Dermis blood vessel endothelial cell (primary cell): ENCODE data around the gene ACTN2. TPM values are rescaled to one million over a fixed set of nuclear protein-coding genes. Genes with fewer than 3 reads are reported as not detected.
"Not testable (repeated sequence)": the region's sequence is repeated elsewhere in the genome, so short reads cannot be mapped to it uniquely, and the experiment has no call there.

ENCODE experiments used
- DNase-seq: peaks from one replicate; pipeline ENCODE4 v3.0.0; 2010
- total RNA-seq: library from RNA; depleted of rRNA; stranded (reverse); fragments of >200 nt; gene quantifications from 2 replicates; pipeline ENCODE4 v1.2.3, GENCODE V29; 2014

The ACTN2 gene
- total RNA-seq, result 0.09 TPM in 1 of 2 replicates, not detected in the other

DNA sequence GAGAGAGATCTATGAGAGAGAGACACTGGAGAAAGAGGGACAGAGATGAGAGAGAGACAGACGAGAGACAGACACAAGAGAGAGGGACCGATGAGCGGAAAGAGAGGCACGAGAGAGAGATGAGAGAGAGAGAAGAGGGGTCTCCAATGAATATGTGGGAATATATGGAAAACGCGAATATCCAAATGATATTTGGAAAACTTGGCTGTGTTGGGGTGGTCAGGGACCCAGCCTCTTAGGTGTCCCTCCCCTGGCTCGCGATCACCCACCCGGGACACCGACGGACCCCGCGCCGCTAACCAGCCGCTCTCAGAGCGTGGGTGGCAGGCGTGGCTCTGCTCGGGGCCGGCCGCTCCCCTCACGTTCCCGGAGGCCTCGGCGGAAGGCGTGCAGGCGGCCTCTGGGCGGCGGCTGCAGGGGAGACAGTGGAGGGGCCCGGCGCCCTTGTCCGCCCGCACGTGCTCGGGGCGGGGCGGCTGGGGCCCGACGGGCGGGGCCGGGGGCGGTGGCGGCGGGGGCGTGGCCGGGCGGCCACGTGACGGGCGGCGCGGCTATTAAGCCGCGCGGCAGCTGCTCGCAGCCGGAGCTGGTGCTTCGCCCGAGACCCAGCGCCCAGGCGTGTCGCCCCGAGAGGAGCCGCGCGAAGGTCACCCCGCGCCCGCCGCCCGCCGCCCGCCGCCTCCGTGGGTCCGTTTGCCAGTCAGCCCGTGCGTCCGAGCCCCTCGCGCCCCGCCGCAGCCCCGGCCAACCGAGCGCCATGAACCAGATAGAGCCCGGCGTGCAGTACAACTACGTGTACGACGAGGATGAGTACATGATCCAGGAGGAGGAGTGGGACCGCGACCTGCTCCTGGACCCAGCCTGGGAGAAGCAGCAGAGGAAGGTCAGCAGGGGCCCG is at the start of gene ACTN2:
Gene ACTN2, plus strand, starts transcription at position 583 of the 898 bp plus-strand sequence. Its CDS starts 175 bp downstream, at position 758.
- DNase-seq, result peak; percentile 28

DNA sequence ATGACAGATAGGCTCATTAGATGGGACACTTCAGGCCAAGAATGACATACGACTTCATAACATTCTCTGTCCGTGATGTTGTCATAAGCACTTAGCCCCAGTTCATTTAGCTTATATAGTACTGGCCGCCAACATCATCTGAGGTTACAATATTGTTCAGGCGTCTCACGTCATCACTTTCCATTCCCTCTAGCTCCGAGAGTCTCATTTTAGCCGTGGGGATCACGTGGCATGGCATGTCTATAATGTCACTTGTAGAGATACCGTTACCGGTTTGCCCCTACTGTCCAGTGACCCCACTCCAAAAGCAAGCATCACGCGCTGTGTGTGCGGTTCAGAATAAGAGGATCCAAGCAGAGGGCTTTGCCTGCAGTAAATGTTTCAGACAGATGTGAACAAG is 47.4 kb upstream of the ACTN2 start:
- DNase-seq, result no peak

DNA sequence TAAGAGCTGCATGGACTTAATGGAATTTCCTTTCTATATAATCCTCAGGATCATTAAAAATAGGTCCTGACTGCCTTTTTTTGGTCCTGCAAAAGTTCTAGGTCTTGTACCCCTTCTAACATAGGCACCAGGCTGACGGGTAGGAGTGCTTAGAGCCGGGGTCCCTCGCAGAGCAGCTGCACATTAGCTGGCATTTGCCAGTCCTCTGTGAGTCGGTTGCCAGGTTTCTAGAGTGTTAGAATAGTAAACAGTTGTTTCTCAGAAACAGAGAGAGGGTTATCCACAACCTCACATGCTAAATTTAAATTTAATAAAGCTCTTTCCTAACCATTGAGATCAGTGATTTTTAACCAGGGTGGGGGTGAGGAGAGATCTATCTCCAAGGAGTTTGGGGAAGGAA is 46.6 kb upstream of the ACTN2 start:
- DNase-seq, result no peak

DNA sequence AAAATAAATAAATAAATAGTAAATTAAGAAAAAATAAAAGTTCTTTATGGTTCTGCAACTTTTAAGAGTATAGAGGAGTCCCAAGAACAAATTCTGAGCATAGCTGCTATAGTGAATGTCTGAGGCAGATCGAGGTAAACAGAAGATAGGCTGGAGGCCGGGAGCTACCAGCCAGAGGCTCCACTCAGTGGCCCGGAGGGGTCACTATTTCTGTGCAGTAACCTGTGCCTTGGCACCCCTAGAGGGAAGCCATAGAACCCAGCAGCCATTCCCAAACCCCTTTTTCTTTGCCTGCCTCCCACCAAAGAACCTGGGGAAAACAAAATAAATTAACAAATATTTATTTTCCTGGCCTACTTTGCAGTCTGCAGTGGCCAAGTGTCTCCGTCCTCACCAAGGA is 43.5 kb upstream of the ACTN2 start:
- no peak for DNase-seq

DNA sequence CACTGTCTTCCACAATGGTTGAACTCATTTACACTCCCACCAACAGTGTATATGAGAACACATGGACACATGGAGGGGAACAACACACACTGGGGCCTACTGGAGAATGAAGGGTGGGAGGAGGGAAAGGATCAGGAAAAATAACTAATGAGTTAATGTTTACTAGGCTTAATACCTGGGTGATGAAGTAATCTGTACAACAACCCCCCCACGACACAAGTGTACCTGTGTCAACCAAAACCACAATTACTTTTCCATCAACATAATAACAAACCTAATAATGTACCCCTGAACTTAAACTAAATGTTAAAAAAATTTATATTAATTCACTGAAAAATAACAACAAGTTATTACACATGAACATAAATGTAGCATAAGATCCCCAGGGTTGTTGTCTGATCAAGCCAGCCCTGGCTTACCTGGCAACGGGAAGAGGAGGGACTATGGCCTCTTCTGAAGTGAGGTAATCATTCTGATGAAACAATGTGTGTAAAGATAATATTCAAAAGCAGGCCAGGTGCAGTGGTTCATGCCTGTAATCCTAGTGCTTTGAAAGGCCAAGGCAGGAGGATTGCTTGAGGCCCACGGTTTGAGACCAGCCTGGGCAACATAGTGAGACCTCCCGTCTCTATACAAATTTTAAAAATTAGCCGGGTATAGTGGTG is 41.2 kb upstream of the ACTN2 start:
- DNase-seq, result no peak

DNA sequence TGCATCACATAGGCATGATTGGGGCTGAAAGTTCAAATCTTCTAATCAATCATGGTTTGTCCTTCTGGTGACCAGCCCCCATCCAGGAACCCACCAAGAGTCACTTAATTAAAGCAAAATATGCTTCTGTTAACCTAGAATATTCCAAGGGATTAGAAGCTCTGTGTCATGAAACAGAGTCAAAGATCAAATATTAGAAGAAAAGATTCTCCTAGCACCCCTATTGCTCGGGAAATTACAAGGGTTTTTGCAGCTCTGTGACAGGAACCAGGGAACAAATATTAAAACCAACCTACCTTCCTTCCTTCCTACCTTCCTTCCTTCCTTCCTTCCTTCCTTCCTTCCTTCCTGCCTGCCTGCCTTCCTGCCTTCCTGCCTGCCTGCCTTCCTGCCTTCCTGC is 31.8 kb upstream of the ACTN2 start:
- DNase-seq, result no peak

DNA sequence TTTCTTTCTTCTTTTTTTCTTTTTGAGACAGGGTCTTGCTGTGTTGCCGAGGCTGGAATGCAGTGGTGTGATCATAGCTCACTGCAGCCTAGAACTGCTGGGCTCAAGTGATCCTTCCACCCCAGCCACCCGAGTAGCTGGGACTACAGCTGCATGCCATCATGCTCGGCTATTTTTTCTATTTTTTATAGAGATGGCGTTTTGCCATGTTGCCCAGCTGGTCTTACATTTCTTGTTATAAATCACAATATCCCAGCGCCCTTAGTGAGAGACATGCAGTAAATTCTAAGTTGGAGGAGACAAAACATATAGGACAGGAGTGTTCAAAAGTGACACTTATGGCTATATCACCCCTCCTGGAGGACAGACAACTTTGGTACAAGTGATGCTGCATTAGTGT is 31.3 kb upstream of the ACTN2 start:
- no peak for DNase-seq

DNA sequence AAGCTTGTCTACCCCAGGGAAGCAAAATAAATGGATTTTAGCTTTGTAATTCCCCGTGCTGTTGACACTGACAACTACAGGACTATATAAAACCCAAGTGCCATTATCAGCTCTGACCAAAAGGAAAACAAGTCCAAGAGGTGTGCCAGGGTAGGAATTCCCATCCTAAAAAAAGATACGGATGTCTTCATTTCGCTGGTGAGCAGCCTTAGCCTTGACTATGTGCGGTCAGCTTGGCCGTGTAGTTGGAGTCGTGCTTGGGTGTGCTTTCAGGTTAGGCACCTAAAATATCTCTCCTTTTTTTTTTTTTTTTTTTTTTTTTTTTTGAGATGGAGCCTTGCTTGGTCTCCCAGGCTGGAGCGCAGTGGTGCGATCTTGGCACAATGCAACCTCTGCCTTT is 28.9 kb upstream of the ACTN2 start:
- no peak for DNase-seq

DNA sequence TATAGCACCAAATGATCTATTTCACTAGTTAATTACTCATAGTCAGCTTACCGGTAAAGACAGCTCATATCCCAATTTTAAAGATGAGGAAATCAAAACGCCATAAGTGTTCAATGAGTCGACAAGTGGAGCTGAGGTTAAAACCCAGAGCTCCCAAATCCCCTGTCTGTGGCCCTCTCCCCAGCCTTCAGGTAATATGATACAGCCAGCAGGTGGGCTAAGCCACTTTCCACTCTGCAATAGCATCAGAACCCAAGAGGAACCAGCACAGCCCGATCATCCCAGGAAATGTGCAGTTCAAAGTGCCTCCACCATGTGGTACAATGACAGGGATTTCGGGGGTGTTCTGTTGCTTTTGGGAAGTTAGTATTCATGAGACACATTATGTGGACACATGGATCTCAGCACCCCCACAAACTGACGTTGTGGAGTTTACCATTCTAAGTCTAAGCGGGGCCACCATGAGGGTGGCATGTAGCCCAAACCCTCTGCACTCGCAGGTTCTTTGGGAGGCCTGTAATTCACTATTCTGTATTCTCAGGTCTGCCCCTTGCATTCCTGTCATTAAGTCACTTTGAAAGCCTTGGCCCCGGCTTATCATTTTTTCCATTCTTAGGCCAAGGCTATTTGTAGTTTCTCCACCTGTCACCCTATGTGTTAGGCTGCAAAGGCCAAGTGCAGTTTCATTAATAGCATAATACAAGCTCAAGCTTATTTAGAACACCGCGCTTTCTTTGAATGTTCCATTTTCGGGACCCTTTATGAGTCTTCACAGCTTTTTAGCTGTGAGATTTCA is 26.3 kb upstream of the ACTN2 start:
- no peak for DNase-seq

DNA sequence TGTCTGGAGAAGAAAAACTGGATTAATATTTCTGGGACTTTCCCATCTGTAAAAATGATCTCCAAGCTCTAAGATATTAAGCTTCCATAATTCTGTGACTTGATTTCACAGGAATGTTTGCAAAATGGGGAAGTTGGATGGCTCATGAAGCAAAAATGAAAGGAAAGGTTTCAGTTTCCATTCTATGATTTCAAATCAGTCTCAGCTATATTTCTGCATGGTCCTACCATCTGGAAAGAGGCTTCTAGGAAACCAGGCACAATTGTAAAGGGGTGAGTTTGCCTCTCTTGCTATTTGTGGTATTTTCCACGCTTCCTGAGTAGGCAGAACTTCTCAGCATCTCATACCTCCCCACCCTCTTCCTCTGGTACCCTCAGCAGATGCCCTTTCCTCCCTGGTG is 22.4 kb upstream of the ACTN2 start:
- no peak for DNase-seq

DNA sequence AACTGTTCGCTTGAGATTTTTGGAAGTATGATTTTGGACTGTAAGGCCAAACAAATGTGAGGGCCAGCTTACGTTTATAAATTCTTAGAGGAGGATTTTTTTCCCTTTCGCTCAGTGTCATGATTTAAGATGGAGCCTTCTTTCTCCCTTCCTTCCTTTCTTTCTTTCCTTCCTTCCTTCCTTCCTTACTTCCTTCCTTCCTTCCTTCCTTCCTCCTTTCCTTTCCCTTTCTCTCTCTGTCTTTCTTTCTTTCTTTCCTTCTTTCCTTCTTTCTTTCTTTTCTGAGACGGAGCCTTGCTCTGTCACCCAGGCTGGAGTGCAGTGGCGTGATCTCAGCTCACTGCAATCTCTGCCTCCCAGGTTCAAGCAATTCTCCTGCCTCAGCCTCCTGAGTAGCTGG is 17.4 kb upstream of the ACTN2 start:
- DNase-seq, result not testable (repeated sequence)

DNA sequence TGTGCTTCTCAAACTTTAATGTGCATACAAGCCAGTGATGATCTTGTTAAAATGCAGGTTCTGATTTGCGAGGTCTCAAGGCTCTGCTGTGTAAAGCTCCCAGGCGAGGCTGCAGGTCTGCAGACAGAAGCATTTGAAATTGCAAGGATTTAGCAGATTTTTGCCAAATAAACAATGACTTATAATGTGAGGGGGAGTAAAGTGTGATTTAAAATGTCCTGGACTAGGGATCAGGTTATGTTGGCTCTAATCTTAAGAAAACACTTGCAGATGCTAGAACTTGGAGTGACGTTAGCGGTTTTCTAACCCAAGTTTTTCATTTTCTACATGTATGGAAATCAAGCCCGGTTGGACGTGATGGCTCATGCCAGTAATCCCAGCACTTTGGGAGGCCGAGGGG is 16.2 kb upstream of the ACTN2 start:
- DNase-seq, result no peak

DNA sequence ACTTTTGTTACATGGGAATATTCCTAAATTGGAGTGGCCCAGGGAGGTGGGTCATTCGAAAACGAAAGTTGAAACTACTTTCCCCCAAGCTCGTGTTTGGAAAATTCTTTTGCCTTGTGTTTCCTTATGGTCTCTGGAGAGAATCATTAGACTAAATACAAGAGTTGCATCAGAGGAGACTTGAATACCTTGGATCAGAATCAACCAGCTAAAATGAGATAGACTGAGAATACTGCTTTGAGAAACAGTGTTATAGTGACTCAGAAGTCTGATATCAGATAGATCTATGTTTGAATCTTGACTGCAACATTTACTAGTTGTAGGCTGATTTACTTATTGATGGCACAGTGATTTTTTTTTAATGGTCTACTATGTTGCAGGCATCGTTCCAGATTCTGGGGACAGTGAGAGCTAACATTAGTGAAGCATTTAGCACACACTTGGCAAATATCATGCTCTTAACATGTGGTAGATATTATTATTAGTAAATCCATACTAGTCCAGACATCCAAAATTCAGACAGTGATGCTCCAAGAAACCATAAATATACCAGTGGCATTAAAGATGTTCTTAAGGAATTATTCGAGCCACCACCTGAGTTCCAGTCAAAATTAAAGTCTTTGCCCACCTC is 12.9 kb upstream of the ACTN2 start:
- DNase-seq, result no peak

DNA sequence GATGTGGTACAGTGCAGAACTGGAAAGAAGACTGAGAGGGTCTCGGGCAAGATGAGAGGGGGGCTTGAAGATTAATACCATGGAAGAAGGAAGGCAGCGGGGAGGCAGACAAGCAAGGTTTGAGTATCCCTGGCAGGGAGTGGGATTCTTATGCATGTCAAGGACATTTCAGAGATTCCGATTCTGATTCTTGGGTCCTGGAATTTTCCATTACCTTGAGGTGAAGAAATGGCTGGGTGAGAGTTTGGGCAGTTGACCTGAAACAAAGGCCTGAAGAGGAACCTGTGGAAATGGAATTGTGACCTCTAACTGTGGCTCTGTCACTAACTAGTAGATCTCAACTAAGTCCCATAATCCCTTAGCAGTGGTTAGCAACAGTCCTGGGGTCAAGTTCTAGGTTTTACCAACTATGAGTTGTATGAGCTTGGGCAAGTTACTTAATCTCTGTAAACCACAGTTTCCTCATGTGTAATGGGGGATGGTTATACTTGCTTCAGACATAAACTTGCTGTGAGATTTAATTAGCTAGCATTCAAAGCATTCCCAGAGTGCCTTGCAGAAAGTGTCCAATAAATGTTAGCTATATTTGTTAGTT is 8.6 kb upstream of the ACTN2 start:
- DNase-seq, result no peak

DNA sequence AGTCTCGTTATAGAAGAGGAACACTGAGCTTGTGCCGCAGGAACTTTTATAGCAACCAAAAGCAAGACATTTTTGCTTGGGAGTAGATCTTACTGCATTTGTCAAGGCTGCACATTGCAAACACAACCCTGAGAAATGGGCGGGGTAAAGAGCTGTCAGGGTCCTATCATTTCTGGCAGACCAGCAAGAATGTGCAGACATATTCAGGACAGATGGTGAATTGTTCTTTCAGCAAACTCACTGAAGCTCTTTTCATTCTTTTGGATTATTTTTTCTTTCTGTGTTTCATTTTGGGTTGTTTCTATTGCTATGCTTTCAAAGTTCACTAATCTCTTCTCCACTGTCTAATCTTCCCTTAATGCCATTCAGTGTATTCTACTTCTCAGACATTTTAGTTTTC is 5.1 kb upstream of the ACTN2 start:
- DNase-seq, result no peak

DNA sequence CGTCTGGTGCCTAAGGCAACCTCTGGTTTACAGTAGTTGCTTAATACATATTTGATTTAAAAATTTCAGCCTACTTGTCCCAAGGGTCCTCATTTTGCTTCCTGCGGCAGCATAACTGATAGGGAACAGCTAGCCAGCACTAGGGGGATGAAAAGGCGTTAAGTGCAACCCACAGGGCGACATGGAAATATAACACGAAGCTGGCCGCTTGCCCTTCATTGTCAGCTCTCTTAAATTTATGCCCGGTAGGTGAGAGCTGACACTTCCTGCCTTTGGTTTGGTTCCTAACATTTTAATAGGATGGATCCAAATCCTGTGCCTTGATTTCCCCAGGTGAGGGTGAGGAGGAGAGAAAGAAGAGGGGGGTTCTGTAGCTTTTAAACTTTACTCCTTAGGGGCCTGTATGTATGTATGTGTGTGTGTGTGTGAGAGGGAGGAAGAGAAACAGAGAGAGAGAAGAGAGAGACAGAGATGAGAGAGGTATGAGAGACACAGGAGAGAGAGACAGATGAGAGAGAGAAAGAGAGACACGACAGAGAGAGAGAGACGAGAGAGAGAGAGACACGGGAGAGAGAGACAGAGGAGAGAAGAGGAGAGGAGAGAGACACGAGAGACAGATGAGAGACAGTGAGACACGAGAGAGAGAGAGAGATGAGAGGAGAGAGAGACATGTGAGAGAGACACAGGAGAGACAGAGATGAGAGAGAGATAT is 938 bp upstream of the ACTN2 start:
- DNase-seq, result peak; percentile 5

DNA sequence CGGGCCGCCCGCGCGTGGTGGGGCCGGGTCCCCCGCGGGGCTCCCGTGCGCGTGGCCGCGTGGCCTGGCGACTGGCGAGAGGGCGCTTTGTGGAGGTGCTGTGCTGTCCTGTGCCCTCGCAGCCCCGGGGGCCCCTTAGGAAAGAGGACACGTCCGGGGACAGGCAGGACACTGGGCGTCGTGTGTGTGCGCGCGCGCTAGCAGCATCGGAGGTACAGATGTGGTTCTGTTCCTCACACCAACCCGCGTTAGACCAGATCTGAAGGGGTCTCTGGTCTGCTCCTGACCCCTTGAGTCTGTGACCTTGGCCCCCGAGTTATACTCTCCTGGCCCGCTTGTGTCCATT is 489 bp downstream of the ACTN2 start:
- DNase-seq, result no peak

DNA sequence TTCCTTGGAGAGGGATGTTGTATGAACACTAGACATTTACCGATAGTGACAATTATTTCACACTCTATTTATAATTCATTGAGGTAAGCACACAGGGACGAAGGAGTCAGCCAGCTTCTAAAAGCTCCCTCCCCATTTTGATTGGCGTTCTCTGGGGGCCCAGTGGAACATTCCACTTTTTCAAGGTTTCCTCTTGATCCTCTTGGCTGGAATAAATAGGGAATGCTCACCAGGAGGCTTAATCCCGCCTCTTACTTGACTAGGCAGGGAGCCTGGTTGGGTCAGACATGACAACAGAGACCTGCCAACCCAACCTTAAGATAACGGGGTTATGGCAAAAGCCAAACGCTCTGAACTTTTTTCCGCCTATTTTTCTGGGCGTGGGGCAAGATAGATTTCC is 974 bp downstream of the ACTN2 start:
- no peak for DNase-seq

DNA sequence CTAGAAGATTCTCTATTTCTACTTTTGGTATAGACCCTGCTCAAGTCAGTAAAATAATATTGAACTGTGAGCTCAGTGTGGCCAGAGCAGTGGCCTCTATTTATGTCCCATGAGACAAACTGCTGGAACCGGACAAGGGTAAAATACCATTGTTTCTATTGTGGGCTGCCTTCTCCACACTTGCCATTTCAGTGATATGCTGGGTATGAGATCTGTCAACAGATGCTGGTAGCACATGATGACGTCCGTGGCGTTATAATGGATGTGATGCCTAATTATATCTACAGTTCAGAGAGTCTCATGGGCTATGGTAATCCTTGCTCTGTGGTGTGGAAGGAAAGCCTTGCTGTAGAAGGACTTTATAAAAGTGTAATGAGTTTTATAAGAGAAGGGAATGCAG is 2.4 kb downstream of the ACTN2 start:
- no peak for DNase-seq

DNA sequence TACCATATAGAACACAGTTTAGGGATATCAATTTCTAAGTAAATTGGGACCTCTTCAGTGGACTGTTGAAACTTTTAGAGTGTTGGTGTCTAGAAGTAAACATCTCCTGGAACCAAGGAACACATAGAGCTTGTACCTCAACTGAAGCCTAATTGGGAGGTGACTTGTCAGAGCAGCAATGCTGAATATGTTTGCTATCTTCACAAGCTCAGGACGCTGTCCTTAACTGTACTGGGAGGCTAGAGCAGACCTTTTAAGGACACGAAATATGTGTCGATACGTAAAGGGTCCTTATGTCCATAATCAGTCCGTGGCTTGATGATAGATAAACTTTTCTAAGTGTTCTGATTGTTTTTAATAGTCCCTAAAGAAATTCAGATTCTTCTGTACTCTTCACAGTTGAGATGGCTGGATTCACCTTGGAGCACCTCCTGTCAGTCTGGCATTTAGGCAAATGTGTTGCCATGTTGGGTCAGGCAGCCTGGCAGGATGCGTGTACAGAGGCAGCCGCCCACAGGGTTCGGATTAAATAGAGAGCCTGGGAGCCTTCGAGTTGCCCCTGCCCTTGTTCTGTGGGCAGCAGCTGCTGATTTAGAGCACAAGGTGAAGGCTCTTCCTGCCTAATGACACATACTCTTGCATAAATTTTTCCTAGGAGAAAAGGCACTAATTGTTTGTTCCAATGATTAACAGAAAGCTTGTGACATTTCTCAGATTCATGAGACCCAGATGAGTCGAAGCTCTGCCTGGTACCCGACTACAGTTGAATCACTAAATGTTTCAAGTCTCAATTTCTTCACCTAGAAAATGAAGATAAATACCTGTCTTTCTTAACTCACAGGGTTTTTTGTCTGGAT is 3.6 kb downstream of the ACTN2 start:
- DNase-seq, result no peak

DNA sequence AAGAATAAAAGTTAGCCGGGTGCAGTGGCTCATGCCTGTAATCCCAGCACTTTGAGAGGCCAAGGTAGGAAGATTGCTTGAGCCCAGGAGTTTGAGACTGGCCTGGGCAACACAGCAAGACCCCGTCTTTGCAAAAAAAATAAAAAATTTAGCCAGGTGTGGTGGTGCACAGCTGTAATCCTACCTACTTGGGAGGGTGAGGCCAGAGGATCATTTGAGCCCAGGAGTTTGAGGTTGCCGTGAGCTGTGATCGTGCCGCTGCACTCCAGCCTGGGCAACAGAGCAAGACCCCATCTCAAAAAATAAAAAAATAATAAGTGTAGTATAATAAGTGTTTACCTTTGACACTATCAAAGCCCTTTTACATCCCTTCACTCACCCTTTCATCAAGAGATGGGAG is 5.0 kb downstream of the ACTN2 start:
- DNase-seq, result no peak
